ENCODE data around the gene IFI30. TPM values are rescaled to one million over a fixed set of nuclear protein-coding genes. Genes with fewer than 3 reads are reported as not detected.
A peak's percentile ranks its signal among the peaks of the same experiment; 100 is the strongest.

The IFI30 gene
- total RNA-seq, 1 donor from 2014 or later = 4.5 TPM

- DNase-seq (ENCODE audit: low read depth in 2 of 2) = no peak
These were observed 1.8 kb upstream of the IFI30 start for GRCh38 chr19:18171605-18172327.

GRCh38 chr19:18172331-18173053 is 1.1 kb upstream of the IFI30 start:
- no peak for DNase-seq (ENCODE audit: low read depth in 2 of 2)

- DNase-seq (ENCODE audit: low read depth in 2 of 2) = no peak
These were observed 500 bp upstream of the IFI30 start for GRCh38 chr19:18173054-18173571.

GRCh38 chr19:18174983-18175382 is 1.4 kb downstream of the IFI30 start:
- no peak for DNase-seq (ENCODE audit: low read depth in 2 of 2)

- DNase-seq (ENCODE audit: low read depth in 2 of 2) = no peak
These were observed 3.0 kb downstream of the IFI30 start for GRCh38 chr19:18176367-18177310.

- no peak for DNase-seq (ENCODE audit: low read depth in 2 of 2)
These were observed 6.3 kb downstream of the IFI30 start for GRCh38 chr19:18179957-18180356.

- DNase-seq (ENCODE audit: low read depth in 2 of 2) = no peak
These were observed 9.9 kb downstream of the IFI30 start for GRCh38 chr19:18183529-18183928.

- DNase-seq (ENCODE audit: low read depth in 2 of 2) = no peak
These were observed 11.9 kb downstream of the IFI30 start for GRCh38 chr19:18185538-18185937.

- no peak for DNase-seq (ENCODE audit: low read depth in 2 of 2)
These were observed 16.7 kb downstream of the IFI30 start for GRCh38 chr19:18190278-18190677.

GRCh38 chr19:18191640-18192062 is 18.0 kb downstream of the IFI30 start:
- peak in 1 of 2 donors; percentile 54 for DNase-seq (ENCODE audit: low read depth in 2 of 2)

- peak; percentile 100 for DNase-seq (ENCODE audit: low read depth in 2 of 2)
These were observed 19.2 kb downstream of the IFI30 start, which contains the start of gene MPV17L2 for GRCh38 chr19:18192673-18193387. TSS of gene MPV17L2 (plus strand) at chr19:18193218. CDS start at chr19:18193282, 64 bp downstream.

GRCh38 chr19:18193388-18194180 is 20.0 kb downstream of the IFI30 start:
- DNase-seq (ENCODE audit: low read depth in 2 of 2) = peak in 1 of 2 donors; percentile 19

GRCh38 chr19:18194181-18194530 is 20.5 kb downstream of the IFI30 start:
- DNase-seq (ENCODE audit: low read depth in 2 of 2) = no peak

- peak in 1 of 2 donors; percentile 36 for DNase-seq (ENCODE audit: low read depth in 2 of 2)
These were observed 21.1 kb downstream of the IFI30 start for GRCh38 chr19:18194554-18195238.

- DNase-seq (ENCODE audit: low read depth in 2 of 2) = no peak
These were observed 22.9 kb downstream of the IFI30 start for GRCh38 chr19:18196511-18196845.

- no peak for DNase-seq (ENCODE audit: low read depth in 2 of 2)
These were observed 23.7 kb downstream of the IFI30 start for GRCh38 chr19:18197306-18197705.

GRCh38 chr19:18197941-18198340 is 24.3 kb downstream of the IFI30 start:
- no peak for DNase-seq (ENCODE audit: low read depth in 2 of 2)

- DNase-seq (ENCODE audit: low read depth in 2 of 2) = no peak
These were observed 24.8 kb downstream of the IFI30 start for GRCh38 chr19:18198374-18198773.

GRCh38 chr19:18202397-18202777 is 28.8 kb downstream of the IFI30 start:
- DNase-seq (ENCODE audit: low read depth in 2 of 2) = no peak
